HEK293T (cell line): ENCODE measurements around the gene PIK3R3.
"Not testable (repeated sequence)": the region's sequence is repeated elsewhere in the genome, so short reads cannot be mapped to it uniquely, and the experiment has no call there.

Experiments used
- BHLHE40 ChIP-seq: fragments of 450-650 bp; IDR thresholded peaks from 2 replicates; pipeline ENCODE4 v1.6.1; 2016; ENCODE audit warnings: mild to moderate bottlenecking, moderate library complexity, borderline replicate concordance
- CTBP1 ChIP-seq: fragments of 450-650 bp; IDR thresholded peaks from 2 replicates; pipeline ENCODE4 v1.6.1; 2016; ENCODE audit warnings: borderline replicate concordance
- ELF4 ChIP-seq: fragments of 450-650 bp; IDR thresholded peaks from 2 replicates; pipeline ENCODE4 v1.6.1; 2017; ENCODE audit warnings: antibody characterized with exemption
- FOXA1 ChIP-seq: fragments of 450-650 bp; IDR thresholded peaks from 2 replicates; pipeline ENCODE4 v1.6.1; 2016; ENCODE audit warnings: mild to moderate bottlenecking
- FOXK2 ChIP-seq: fragments of 450-650 bp; IDR thresholded peaks from 2 replicates; pipeline ENCODE4 v1.6.1; 2016; ENCODE audit warnings: mild to moderate bottlenecking
- HDGF ChIP-seq: fragments of 450-650 bp; IDR thresholded peaks from 2 replicates; pipeline ENCODE4 v1.6.1; 2017; ENCODE audit warnings: antibody characterized with exemption, borderline replicate concordance
- L3MBTL2 ChIP-seq: fragments of 450-650 bp; conservative IDR thresholded peaks from 2 replicates; pipeline ENCODE4 v1.6.1; 2016; ENCODE audit warnings: mild to moderate bottlenecking
- LEF1 ChIP-seq: fragments of 450-650 bp; IDR thresholded peaks from 2 replicates; pipeline ENCODE4 v1.6.1; 2017; ENCODE audit warnings: mild to moderate bottlenecking, borderline replicate concordance
- NFRKB ChIP-seq: fragments of 450-650 bp; IDR thresholded peaks from 2 replicates; pipeline ENCODE4 v1.6.1; 2016; ENCODE audit warnings: mild to moderate bottlenecking, moderate library complexity
- PKNOX1 ChIP-seq: fragments of 450-650 bp; IDR thresholded peaks from 2 replicates; pipeline ENCODE4 v1.6.1; 2016
- SP1 ChIP-seq: fragments of 450-650 bp; IDR thresholded peaks from 2 replicates; pipeline ENCODE4 v1.6.1; 2017
- SUZ12 ChIP-seq: fragments of 450-650 bp; IDR thresholded peaks from 2 replicates; pipeline ENCODE4 v1.6.1; 2016; ENCODE audit warnings: mild to moderate bottlenecking
- TARDBP ChIP-seq: fragments of 450-650 bp; IDR thresholded peaks from 2 replicates; pipeline ENCODE4 v1.6.1; 2016
- ZNF384 ChIP-seq: fragments of 450-650 bp; IDR thresholded peaks from 2 replicates; pipeline ENCODE4 v1.6.1; 2016

- not testable (repeated sequence) for TF ChIP-seq BHLHE40, FOXK2, CTBP1, NFRKB, SUZ12, SP1, HDGF, ELF4, FOXA1, ZNF384, LEF1, L3MBTL2, PKNOX1, TARDBP
Measured at GRCh38 chr1:46057215-46057614, 75.2 kb downstream of the PIK3R3 start.
